ENCODE data around the gene ZBTB24. TPM values are rescaled to one million over a fixed set of nuclear protein-coding genes. Genes with fewer than 3 reads are reported as not detected.

ZBTB24 gene
- total and polyA plus RNA-seq, 2 of the 13 experiments (the other 11 are each of a cell fraction or from before 2014, with no cell fraction given) = 1.5 to 6.2 TPM

DNA sequence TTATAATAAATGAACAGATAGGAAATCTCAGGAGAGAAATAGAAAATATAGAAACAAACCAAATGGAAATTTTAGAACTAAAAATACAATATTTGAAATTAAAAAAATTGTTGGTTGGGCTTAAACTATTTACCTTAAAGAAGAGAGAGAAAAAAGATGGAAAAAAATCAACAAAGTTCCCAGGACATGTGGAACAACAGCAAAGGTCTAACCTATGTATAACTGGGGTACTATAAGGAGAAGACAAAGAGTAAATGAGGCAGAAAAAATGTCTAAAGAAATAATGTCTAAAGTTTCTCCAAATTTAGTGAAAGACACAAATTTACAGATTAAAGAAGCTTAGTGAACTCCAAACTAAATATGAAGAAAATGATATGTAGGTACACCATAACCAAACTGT lies 41.1 kb upstream of the ZBTB24 start (continued):
- TF ChIP-seq, protein P1, sequence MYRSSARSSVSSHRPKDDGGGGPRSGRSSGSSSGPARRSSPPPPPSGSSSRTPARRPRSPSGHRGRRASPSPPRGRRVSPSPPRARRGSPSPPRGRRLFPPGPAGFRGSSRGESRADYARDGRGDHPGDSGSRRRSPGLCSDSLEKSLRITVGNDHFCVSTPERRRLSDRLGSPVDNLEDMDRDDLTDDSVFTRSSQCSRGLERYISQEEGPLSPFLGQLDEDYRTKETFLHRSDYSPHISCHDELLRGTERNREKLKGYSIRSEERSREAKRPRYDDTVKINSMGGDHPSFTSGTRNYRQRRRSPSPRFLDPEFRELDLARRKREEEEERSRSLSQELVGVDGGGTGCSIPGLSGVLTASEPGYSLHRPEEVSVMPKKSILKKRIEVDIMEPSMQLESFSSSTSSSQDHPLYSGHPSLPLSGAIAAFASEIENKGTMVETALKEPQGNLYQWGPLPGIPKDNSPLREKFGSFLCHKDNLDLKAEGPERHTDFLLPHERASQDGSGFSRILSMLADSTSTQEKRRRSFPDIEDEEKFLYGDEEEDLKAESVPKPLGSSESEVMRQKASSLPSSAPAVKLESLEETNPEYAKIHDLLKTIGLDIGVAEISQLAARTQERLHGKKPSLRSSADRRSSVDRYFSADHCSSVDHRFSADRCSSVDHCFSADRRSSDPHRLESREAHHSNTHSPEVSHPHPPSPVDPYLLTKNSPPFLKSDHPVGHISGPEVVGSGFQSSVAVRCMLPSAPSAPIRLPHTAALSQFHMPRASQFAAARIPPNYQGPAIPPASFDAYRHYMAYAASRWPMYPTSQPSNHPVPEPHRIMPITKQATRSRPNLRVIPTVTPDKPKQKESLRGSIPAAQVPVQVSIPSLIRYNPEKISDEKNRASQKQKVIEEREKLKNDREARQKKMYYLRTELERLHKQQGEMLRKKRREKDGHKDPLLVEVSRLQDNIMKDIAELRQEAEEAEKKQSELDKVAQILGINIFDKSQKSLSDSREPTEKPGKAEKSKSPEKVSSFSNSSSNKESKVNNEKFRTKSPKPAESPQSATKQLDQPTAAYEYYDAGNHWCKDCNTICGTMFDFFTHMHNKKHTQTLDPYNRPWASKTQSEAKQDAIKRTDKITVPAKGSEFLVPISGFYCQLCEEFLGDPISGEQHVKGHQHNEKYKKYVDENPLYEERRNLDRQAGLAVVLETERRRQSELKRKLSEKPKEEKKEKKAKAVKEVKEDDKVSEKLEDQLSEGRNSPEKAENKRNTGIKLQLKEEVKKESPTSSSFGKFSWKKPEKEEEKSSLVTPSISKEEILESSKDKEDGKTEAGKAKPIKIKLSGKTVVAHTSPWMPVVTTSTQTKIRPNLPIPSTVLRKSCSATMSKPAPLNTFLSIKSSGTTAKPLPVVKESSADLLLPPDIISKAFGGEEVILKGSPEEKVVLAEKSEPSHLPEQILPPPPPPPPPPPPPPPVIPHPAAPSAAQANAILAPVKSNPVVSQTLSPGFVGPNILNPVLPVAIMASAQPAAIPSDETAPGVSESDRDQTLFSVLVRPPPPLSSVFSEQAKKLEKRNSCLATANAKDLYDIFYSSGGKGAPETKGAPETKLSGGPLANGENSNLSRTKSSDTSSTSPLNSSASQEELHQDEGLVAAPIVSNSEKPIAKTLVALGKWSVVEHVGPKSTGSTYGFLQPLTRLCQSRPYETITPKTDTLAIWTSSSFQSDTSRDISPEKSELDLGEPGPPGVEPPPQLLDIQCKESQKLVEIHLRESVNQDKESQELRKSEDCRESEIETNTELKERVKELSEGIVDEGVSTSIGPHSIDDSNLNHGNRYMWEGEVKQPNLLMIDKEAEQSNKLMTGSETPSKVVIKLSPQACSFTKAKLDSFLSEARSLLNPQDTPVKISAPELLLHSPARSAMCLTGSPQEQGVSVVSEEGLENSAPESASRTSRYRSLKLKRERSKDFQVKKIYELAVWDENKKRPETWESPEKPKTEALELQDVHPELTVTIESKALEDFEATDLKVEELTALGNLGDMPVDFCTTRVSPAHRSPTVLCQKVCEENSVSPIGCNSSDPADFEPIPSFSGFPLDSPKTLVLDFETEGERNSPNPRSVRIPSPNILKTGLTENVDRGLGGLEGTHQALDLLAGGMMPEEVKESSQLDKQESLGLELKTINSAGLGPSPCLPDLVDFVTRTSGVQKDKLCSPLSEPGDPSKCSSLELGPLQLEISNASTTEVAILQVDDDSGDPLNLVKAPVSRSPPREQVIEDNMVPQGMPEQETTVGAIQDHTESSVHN (CRISPR knock-in tag; IDR thresholded peaks at IDR 0.05) = no peak
- TF ChIP-seq ZSCAN30 (CRISPR knock-in tag; IDR thresholded peaks at IDR 0.05) = no peak
- no peak for TF ChIP-seq SOX13 (IDR thresholded peaks at IDR 0.05)
- no peak for TF ChIP-seq SOX13 (CRISPR knock-in tag; conservative IDR thresholded peaks at IDR 0.05 in 1 of 2, IDR thresholded peaks at IDR 0.05 in 1 of 2)
- no peak for TF ChIP-seq AGO1 (IDR thresholded peaks at IDR 0.05; ENCODE audit: low read depth, low read length, poor library complexity, severe bottlenecking)
- no peak for TF ChIP-seq KDM1A (CRISPR knock-in tag; IDR thresholded peaks at IDR 0.05)
- no peak for TF ChIP-seq RELA (CRISPR knock-in tag; IDR thresholded peaks at IDR 0.05)
- TF ChIP-seq STAT5B (CRISPR knock-in tag; IDR thresholded peaks at IDR 0.05) = no peak
- TF ChIP-seq HOXA9 (CRISPR knock-in tag; IDR thresholded peaks at IDR 0.05; ENCODE audit: borderline replicate concordance) = no peak
- TF ChIP-seq NFRKB (IDR thresholded peaks at IDR 0.05) = no peak
- no peak for TF ChIP-seq ZNF552 (CRISPR knock-in tag; IDR thresholded peaks at IDR 0.05; ENCODE audit: borderline replicate concordance)
- TF ChIP-seq ZIK1 (CRISPR knock-in tag; IDR thresholded peaks at IDR 0.05; ENCODE audit: borderline replicate concordance, low read depth) = no peak
